ENCODE measurements around the gene TANGO6. TPM values are rescaled to one million over a fixed set of nuclear protein-coding genes. Genes with fewer than 3 reads are reported as not detected.

TANGO6 gene
- total and polyA plus RNA-seq, 8 donors, result 2.6 to 9.3 (median 6.3) TPM

DNA sequence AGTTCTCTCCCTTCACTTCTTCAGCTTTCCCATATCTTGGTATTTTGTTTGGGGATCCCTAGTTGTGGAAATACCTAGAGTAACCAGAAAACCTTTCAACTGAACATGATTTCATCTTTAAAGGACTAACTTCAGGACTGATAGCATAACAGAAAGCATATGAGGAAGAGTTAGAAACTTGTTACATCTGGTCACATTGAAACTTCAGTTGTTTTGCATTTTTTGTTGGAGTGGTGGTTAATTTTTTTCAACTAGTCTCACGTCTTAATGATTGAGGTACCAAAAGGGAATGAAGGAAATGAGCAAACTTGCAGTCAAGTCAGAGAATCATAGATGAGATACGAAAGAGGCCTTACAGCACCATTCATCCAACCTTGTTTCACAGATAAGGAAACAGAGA, 49.6 kb downstream of the TANGO6 start:
- WGBS, 2 donors, result 95 to 96% methylated on average over 2 of the region's 2 CpGs
- no peaks in the 10 kb centered on the region for H3K36me3 ChIP-seq
- no peaks in the 10 kb centered on the region for H3K27me3 ChIP-seq
- no peak for FAIRE-seq
- no peaks in the 10 kb centered on the region for H3K4me1 ChIP-seq
- DNase-seq, result no peak
- H3K4me3 ChIP-seq, result no peak overlapping the region
- no peak overlapping the region for H3K27ac ChIP-seq
- no peak for ATAC-seq
- no peak for TF ChIP-seq CTCF (IDR thresholded peaks at IDR 0.05)
- no peaks in the 10 kb centered on the region for H3K9me3 ChIP-seq
- intact Hi-C loops (cut with DNase I), result no loop called here

DNA sequence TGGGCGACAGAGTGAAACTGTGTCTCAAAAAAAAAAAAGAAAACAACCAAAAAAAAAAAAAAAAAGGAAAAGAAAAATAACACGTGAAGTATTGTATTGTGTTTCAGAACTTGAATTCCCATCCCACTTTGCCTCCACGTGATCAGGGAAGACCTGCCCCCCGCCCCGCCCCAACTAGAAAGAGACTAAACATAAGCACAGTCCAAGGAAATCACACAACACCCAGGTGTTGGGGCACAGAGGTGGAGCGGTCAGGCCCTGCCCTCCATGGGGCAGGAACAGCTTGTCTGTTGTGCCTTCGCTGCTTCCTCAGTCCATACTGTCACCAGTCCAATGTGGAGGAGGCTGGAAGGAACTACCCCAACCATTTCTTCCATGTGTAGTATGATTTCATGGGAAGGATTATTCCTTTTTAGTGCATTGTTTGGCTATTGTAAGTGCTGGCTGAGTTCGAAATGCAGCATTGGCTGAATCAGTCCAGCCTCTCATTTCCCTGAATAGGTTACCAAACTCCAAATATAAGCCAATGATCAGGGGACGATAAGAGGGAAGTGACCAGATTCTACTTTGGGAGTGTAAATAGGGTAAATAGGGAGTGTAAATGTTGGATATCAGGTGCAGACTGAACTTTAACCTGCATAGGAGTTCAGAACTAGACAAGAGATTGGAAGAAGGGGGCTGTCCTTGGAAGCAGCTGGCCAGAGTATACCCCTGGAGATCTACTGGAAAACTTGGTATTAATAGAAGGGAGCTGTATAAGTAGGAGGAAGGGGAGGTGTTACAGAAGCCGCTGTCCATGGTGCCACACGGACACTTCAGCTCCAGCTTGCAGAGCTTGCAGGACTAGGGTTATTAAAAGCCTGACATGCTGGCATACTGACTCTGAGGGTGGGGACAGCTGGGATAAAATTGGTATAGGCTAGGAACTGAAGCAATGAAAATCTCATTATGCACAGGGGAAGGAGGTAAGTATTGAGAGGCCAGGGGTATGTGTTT, 50.7 kb downstream of the TANGO6 start:
- no peak for TF ChIP-seq CTCF (IDR thresholded peaks at IDR 0.05)

DNA sequence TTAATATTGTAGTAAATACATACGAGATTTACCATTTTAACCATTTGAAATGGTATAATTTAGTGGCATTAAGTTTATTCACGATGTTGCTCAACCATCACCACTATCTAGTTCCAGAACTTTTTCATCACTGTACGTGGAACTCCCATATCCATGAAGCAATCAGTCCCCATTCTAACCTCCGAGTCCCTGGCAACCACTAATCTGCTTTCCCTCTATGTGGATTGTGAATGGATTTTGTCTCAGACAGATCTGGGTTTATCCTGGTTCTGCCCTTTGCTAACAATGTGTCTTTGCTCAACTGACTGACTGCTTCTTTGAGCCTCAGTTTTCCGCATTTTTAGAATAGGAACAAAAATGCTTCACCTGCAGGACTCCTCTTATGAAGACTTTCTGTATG, 51.4 kb downstream of the TANGO6 start:
- no peaks in the 10 kb centered on the region for H3K9me3 ChIP-seq
- WGBS, 2 donors, result 71 to 85% methylated on average over 5 of the region's 5 CpGs
- no peak for ATAC-seq
- H3K4me1 ChIP-seq, result no peaks in the 10 kb centered on the region
- DNase-seq, result no peak
- H3K4me3 ChIP-seq, result no peak overlapping the region
- no peaks in the 10 kb centered on the region for H3K36me3 ChIP-seq
- H3K27ac ChIP-seq, result no peak overlapping the region
- FAIRE-seq, result no peak
- H3K27me3 ChIP-seq, result no peaks in the 10 kb centered on the region
- TF ChIP-seq CTCF (IDR thresholded peaks at IDR 0.05), result no peak
- intact Hi-C loops (cut with DNase I), result loop anchor here in 1 of 3 donors (5.0 kb wide), 1 partner anchor 228 kb away; no protein-coding TSS in a partner anchor

More for the DNA sequence above, 50.7 kb downstream of the TANGO6 start:
- Histone ChIP-seq H3K36me3 (no peaks in the 10 kb centered on the region), H3K9me3 (no peaks in the 10 kb centered on the region), H3K4me3 (no peak overlapping the region), H3K4me1 (no peaks in the 10 kb centered on the region), H3K27me3 (no peaks in the 10 kb centered on the region), H3K27ac (no peak overlapping the region)
- 56 to 66% methylated on average over 11 of the region's 11 CpGs for WGBS, 2 donors
- FAIRE-seq (no peak), DNase-seq (peak in 5 of 6 donors; percentile 33 to 77 (median 39)), ATAC-seq (peak; percentile 88 to 95 (median 92))
- intact Hi-C loops (cut with DNase I), result no loop called here

GRCh38 chr16:68898026-68898425, 54.7 kb downstream of the TANGO6 start:
- 92 to 93% methylated on average over 4 of the region's 4 CpGs for WGBS, 2 donors
- H3K27me3 ChIP-seq, result no peaks in the 10 kb centered on the region
- no peaks in the 10 kb centered on the region for H3K36me3 ChIP-seq
- no peaks in the 10 kb centered on the region for H3K9me3 ChIP-seq
- no peak for DNase-seq
- no peak for FAIRE-seq
- intact Hi-C loops (cut with DNase I), result loop anchor here in 1 of 3 donors (5.0 kb wide), 1 partner anchor 224 kb away; no protein-coding TSS in a partner anchor
- ATAC-seq, result no peak
- no peak overlapping the region for H3K27ac ChIP-seq
- no peak for TF ChIP-seq CTCF (IDR thresholded peaks at IDR 0.05)
- H3K4me1 ChIP-seq, result no peaks in the 10 kb centered on the region
- no peak overlapping the region for H3K4me3 ChIP-seq

DNA sequence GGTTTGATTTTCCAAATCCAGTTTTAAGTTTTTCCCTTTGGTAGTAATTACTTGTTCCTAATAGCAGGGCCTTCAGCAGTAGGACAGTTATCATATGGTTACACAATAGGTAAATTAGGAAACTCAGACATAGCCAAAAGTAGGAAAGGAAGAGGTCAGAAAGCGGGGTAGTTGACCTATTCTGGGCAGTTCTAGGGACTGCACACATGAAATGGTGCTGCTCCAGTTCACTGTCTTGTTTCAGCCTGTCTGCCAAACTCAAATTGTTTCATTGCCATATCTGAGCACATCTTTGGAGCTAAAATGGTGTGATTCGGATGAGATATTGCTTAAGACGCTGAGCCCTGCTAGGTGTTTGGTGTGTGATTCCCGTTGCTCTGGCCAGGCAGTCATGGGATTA, 56.7 kb downstream of the TANGO6 start:
- FAIRE-seq, result no peak
- H3K4me1 ChIP-seq, result no peaks in the 10 kb centered on the region

More for the DNA sequence above, 56.7 kb downstream of the TANGO6 start:
- Histone ChIP-seq H3K4me3 (no peak overlapping the region), H3K36me3 (no peaks in the 10 kb centered on the region), H3K27ac (no peak overlapping the region), H3K9me3 (no peaks in the 10 kb centered on the region), H3K27me3 (no peaks in the 10 kb centered on the region)
- intact Hi-C loops (cut with DNase I), result no loop called here
- ATAC-seq, result no peak
- WGBS, 2 donors, result 82 to 94% methylated on average over 4 of the region's 4 CpGs
- DNase-seq, result no peak
- TF ChIP-seq CTCF (IDR thresholded peaks at IDR 0.05), result no peak

Measured in pancreas (tissue), 10 donors.